H9 (cell line): Measurements from ENCODE around the gene CRYBA2. TPM values are rescaled to one million over a fixed set of nuclear protein-coding genes. Genes with fewer than 3 reads are reported as not detected.

Source experiments
- DNase-seq: peaks from one replicate; pipeline ENCODE4 v3.0.0-alpha.2; 2017
- H2AFZ ChIP-seq: one replicate; pipeline ENCODE4 v1.6.1; 2013; ENCODE audit warnings: mild to moderate bottlenecking, low read length, control low read depth, moderate library complexity
- H2AK5ac ChIP-seq: 2 replicates; pipeline ENCODE4 v1.6.1; 2013; ENCODE audit warnings: low read length, control low read depth, mixed read lengths; ENCODE audit not compliant: insufficient read length
- H2BK120ac ChIP-seq: one replicate; pipeline ENCODE4 v1.6.1; 2013; ENCODE audit warnings: low read depth, mild to moderate bottlenecking, low read length, control low read depth, inconsistent platforms; ENCODE audit not compliant: poor library complexity, severe bottlenecking
- H2BK12ac ChIP-seq: 2 replicates; pipeline ENCODE4 v1.6.1; 2013; ENCODE audit warnings: low read length, control low read depth, mixed read lengths, low read depth; ENCODE audit not compliant: insufficient read length
- H2BK15ac ChIP-seq: 2 replicates; pipeline ENCODE4 v1.6.1; 2013; ENCODE audit warnings: low read depth, low read length, control low read depth
- H2BK20ac ChIP-seq: one replicate; pipeline ENCODE4 v1.6.1; 2013; ENCODE audit warnings: low read depth, mild to moderate bottlenecking, low read length, control low read depth, inconsistent platforms; ENCODE audit not compliant: poor library complexity, severe bottlenecking
- H2BK5ac ChIP-seq: 2 replicates; pipeline ENCODE4 v1.6.1; 2013; ENCODE audit warnings: low read length, control low read depth, mixed read lengths; ENCODE audit not compliant: insufficient read length
- H3K14ac ChIP-seq: 2 replicates; pipeline ENCODE4 v1.6.1; 2013; ENCODE audit warnings: low read length, control low read depth; ENCODE audit not compliant: insufficient read depth
- H3K18ac ChIP-seq: 2 replicates; pipeline ENCODE4 v1.6.1; 2013; ENCODE audit warnings: low read depth, mild to moderate bottlenecking, mixed read lengths, low read length, control low read depth; ENCODE audit not compliant: insufficient read length
- H3K23ac ChIP-seq: 2 replicates; pipeline ENCODE4 v1.6.1; 2013; ENCODE audit warnings: low read length, control low read depth, mixed read lengths, low read depth; ENCODE audit not compliant: insufficient read length
- H3K23me2 ChIP-seq: 2 replicates; pipeline ENCODE4 v1.6.1; 2013; ENCODE audit warnings: low read depth, mild to moderate bottlenecking, mixed read lengths, low read length, control low read depth; ENCODE audit not compliant: insufficient read length, poor library complexity, severe bottlenecking
- H3K27ac ChIP-seq: 2 replicates; pipeline ENCODE4 v1.5.1; 2013; ENCODE audit warnings: low read length, control low read depth, mixed read lengths, low read depth; ENCODE audit not compliant: insufficient read length
- H3K27me3 ChIP-seq: 2 replicates; pipeline ENCODE4 v1.6.1; 2013; ENCODE audit warnings: low read length, control low read depth, inconsistent platforms; ENCODE audit not compliant: insufficient read depth
- H3K4ac ChIP-seq: 2 replicates; pipeline ENCODE4 v1.6.1; 2013; ENCODE audit warnings: low read depth, mild to moderate bottlenecking, control low read depth, inconsistent platforms, low read length, moderate library complexity
- H3K4me1 ChIP-seq: 2 replicates; pipeline ENCODE4 v1.6.1; 2013; ENCODE audit warnings: low read length, control low read depth, inconsistent platforms; ENCODE audit not compliant: insufficient read depth
- H3K4me2 ChIP-seq: 2 replicates; pipeline ENCODE4 v1.6.1; 2013; ENCODE audit warnings: low read length, control low read depth, mixed read lengths; ENCODE audit not compliant: insufficient read length, insufficient read depth
- H3K56ac ChIP-seq: 2 replicates; pipeline ENCODE4 v1.6.1; 2013; ENCODE audit warnings: low read depth, mild to moderate bottlenecking, mixed read lengths, low read length, control low read depth; ENCODE audit not compliant: insufficient read length
- H3K79me1 ChIP-seq: 2 replicates; pipeline ENCODE4 v1.6.1; 2013; ENCODE audit warnings: low read depth, mild to moderate bottlenecking, moderate library complexity, low read length, control low read depth, inconsistent platforms; ENCODE audit not compliant: insufficient read depth, poor library complexity, severe bottlenecking
- H3K79me2 ChIP-seq: 2 replicates; pipeline ENCODE4 v1.6.1; 2013; ENCODE audit warnings: low read length, control low read depth, inconsistent platforms; ENCODE audit not compliant: insufficient read depth
- H3K9ac ChIP-seq: 2 replicates; pipeline ENCODE4 v1.6.1; 2013; ENCODE audit warnings: low read length, control low read depth, mixed read lengths; ENCODE audit not compliant: insufficient read length; ENCODE audit errors: extremely low read depth
- H3K9me3 ChIP-seq: one replicate; pipeline ENCODE4 v1.6.1; 2013; ENCODE audit warnings: low read depth, low read length, inconsistent platforms; ENCODE audit not compliant: control insufficient read depth
- H3T11ph ChIP-seq: one replicate; pipeline ENCODE4 v1.6.1; 2013; ENCODE audit warnings: mild to moderate bottlenecking, low read length, control low read depth, inconsistent platforms
- H4K20me1 ChIP-seq: one replicate; pipeline ENCODE4 v1.6.1; 2013; ENCODE audit not compliant: control insufficient read depth, insufficient read length, insufficient read depth
- H4K5ac ChIP-seq: 2 replicates; pipeline ENCODE4 v1.6.1; 2013; ENCODE audit warnings: low read depth, mild to moderate bottlenecking, mixed read lengths, low read length, control low read depth; ENCODE audit not compliant: insufficient read length
- H4K8ac ChIP-seq: replicated peaks from 2 replicates; pipeline ENCODE4 v1.6.1; 2013; ENCODE audit warnings: low read length, control low read depth, mixed read lengths, low read depth; ENCODE audit not compliant: insufficient read length
- H4K91ac ChIP-seq: 2 replicates; pipeline ENCODE4 v1.6.1; 2013; ENCODE audit warnings: low read depth, mild to moderate bottlenecking, moderate library complexity, mixed read lengths, low read length, control low read depth; ENCODE audit not compliant: insufficient read length
- H3K27ac Mint-ChIP-seq, 3 experiments: 2 replicates in 2 of 3; 3 replicates in 1 of 3; pipeline ENCODE4 v1.8.0; 2020 to 2021; ENCODE audit warnings: mixed read lengths in 3 of 3, mild to moderate bottlenecking in 1 of 3, moderate library complexity in 1 of 3
- H3K27me3 Mint-ChIP-seq: 2 replicates; pipeline ENCODE4 v1.8.0; 2021; ENCODE audit warnings: low read depth, mild to moderate bottlenecking, moderate library complexity, mixed read lengths
- H3K36me3 Mint-ChIP-seq, 3 experiments: 2 replicates in 2 of 3; 3 replicates in 1 of 3; pipeline ENCODE4 v1.8.0; 2020 to 2021; ENCODE audit warnings: low read depth in 3 of 3, mixed read lengths in 3 of 3; ENCODE audit not compliant: insufficient read depth in 1 of 3
- H3K4me1 Mint-ChIP-seq, 2 experiments: 2 replicates each; pipeline ENCODE4 v1.8.0; 2020; ENCODE audit warnings: mixed read lengths in 2 of 2
- H3K4me3 Mint-ChIP-seq, 2 experiments: 2 replicates in 1 of 2; 3 replicates in 1 of 2; pipeline ENCODE4 v1.8.0; 2020 to 2021; ENCODE audit warnings: mild to moderate bottlenecking in 2 of 2, mixed read lengths in 2 of 2, moderate library complexity in 1 of 2
- H3K9me3 Mint-ChIP-seq, 2 experiments: 2 replicates in 1 of 2; 3 replicates in 1 of 2; pipeline ENCODE4 v1.8.0; 2020; ENCODE audit warnings: mild to moderate bottlenecking in 2 of 2, mixed read lengths in 2 of 2, moderate library complexity in 1 of 2
- CTCF ChIP-seq: fragments of 200-600 bp; sonication (generic); conservative IDR thresholded peaks from 3 replicates; pipeline ENCODE4 v1.8.0; 2021; ENCODE audit warnings: antibody characterized with exemption, mild to moderate bottlenecking
- WGBS: extraction: QIAGEN DNeasy Blood & Tissue Kit; methylation state at CpG from one replicate; pipeline ENCODE4 v1.1.7; 2013; ENCODE audit warnings: missing lambda C conversion rate, low lambda C conversion rate, mixed read lengths; ENCODE audit not compliant: insufficient read length; ENCODE audit errors: extremely low coverage; 5-methylcytosine and 5-hydroxymethylcytosine counted together
- long read RNA-seq: library from polyadenylated mRNA; unstranded; transcript quantifications from one replicate; pipeline ENCODE4 v2.0.0, GENCODE V29; 2020
- total RNA-seq: library from RNA; stranded (reverse); gene quantifications from 2 replicates; pipeline ENCODE4 v1.2.1, GENCODE V29; 2021

The CRYBA2 gene
- total RNA-seq = not detected in 2 replicates
- long read RNA-seq = 0 reads

GRCh38 chr2:218993345-218994315 lies at the start of gene CRYBA2:
TSS of gene CRYBA2 (minus strand) at chr2:218993422. CDS start at chr2:218993176, 246 bp downstream.
- peaks cover 99% of the 10 kb centered on the region for H3K27me3 Mint-ChIP-seq
- no peak within 1 kb of the TSS for H3K4me2 ChIP-seq
- no peak within 1 kb of the TSS for H3K4ac ChIP-seq
- no peak within 1 kb of the TSS for H4K8ac ChIP-seq
- peaks cover 12 to 26% of the 10 kb centered on the region in 2 experiments for H3K4me1 Mint-ChIP-seq
- H2BK5ac ChIP-seq = no peak within 1 kb of the TSS
- peak; percentile 47 for DNase-seq
- no peak within 1 kb of the TSS for H2BK15ac ChIP-seq
- no peak within 1 kb of the TSS for H2BK20ac ChIP-seq
- no peak within 1 kb of the TSS for H3K14ac ChIP-seq
- H4K91ac ChIP-seq = no peak within 1 kb of the TSS
- H3K23ac ChIP-seq = no peak within 1 kb of the TSS
- no peak within 1 kb of the TSS for H3T11ph ChIP-seq
- H2BK12ac ChIP-seq = no peak within 1 kb of the TSS
- no peaks in the 10 kb centered on the region for H3K23me2 ChIP-seq
- H3K27me3 ChIP-seq = peaks cover 98% of the 10 kb centered on the region
- no peaks in the 10 kb centered on the region for H3K9me3 ChIP-seq
- H3K4me3 Mint-ChIP-seq = peak within 1 kb of the TSS in 1 of 2 experiments; percentile 42; a peak in 1 of 5 replicates
- H2AFZ ChIP-seq = no peak within 1 kb of the TSS
- H2BK120ac ChIP-seq = no peak within 1 kb of the TSS
- no peak within 1 kb of the TSS for H3K18ac ChIP-seq
- no peak within 1 kb of the TSS for H4K5ac ChIP-seq
- peaks cover 2 to 10% of the 10 kb centered on the region in 2 experiments; a peak in 4 of 5 replicates for H3K9me3 Mint-ChIP-seq
- H3K56ac ChIP-seq = no peak within 1 kb of the TSS
- no peak within 1 kb of the TSS for H3K27ac Mint-ChIP-seq
- no peaks in the 10 kb centered on the region for H3K79me2 ChIP-seq
- no peak within 1 kb of the TSS for H3K27ac ChIP-seq
- H3K9ac ChIP-seq = no peak within 1 kb of the TSS
- H4K20me1 ChIP-seq = no peaks in the 10 kb centered on the region
- peaks cover 2% of the 10 kb centered on the region; the same call in 1 of the 2 replicates for H3K4me1 ChIP-seq
- TF ChIP-seq CTCF = peak; percentile 30; the same call in 2 of the 3 replicates
- WGBS = no CpG with 5 or more reads among the region's 88 CpGs
- H3K36me3 Mint-ChIP-seq = no peaks in the 10 kb centered on the region; a peak in 1 of 7 replicates
- H2AK5ac ChIP-seq = no peak within 1 kb of the TSS
- no peaks in the 10 kb centered on the region for H3K79me1 ChIP-seq
